ENCODE data around the gene PRKAR1A.

PRKAR1A gene

DNA sequence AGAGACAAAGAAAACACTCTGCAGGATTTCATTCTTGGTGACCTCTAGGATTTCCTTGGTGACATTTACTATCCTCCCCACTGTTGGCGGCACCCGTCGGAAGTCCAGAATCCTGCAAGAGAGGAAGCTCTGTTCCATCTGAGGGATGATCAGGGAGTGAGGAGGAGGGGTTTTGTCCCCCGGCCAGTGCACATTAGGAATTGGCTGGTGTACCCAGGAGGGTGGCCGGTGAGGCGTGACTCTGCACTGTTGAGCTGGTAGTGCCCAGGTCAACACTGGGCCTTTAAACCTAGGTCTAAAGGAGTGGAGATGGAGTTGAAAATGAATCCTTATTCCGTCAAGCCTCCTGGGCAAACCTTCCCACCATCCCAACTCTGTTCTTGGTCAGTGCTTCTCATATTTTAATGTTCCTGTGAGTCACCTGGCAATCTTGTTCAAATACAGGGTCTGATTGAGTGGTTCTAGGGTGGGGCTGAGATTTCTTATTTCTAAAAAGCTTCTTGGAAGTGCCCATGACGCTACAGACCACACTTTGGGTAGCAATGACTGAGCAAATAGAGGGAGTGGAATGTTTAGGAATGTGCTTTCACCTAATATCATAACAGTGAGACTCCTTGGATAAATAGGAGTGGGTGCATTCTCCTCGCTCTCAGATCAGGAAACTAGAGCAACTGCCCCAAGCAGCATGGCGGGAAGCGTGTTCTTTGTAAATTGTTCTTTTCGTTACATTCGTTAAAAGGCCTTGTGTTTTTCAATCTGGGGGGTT is 30.7 kb downstream of the PRKAR1A start:
- no peak for DNase-seq (ENCODE audit: low read depth, low spot score)

DNA sequence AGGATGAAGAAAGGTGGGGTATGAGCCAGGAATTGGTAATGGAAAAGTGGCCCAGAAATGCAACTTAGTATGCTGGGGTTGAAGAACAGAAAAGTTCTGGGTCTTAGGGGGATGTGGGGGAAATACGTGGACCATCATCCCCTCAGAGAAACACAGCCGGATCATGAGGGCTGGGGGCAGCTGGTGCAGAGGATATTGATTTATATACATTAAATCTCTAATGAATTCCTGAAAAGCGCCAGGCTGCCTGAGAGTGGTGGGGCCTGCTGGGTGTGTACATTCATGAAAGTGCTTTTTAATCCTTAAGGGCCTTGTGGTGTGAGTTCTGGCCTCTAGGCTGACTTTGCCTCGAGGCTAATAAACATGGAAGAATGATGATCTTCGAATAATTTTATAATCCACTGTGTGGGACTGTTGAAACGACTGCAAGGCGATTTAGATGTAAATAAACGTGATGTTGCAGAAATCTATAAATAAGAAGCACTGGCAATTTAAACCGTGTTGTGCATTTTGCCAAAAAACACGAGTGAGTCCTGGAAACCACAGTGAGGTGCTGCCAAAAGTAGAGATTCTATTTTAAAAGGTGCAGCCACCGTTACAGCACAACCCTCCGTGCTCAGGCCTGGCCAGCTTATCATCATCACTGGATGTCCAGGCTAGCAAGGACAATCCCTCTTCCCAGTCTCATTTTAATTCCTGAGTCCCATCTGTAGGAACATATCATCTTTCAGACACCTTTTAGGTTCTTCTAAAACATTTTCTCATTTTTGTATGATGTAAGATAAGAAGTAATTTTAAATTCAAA is 32.1 kb downstream of the PRKAR1A start:
- no peak for DNase-seq (ENCODE audit: low read depth, low spot score)

DNA sequence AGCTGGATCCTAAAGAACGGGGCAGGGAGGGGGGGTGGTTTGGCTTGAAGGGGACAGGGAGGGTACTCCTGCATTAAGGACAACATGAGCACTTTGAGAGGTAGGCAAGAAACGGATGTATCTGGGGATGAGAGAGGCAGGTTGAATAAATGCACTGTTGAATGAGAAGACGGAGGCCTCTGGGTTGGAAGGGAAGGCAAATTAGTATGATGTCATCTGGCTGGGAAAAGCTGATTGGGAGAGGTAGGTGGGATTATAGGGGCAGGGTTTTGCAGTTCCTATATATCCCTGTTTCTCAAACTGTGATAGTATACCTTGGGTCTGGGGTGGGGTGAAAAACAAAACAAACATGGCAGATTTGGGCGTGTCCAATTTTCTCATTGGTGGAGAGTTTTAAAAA is 44.3 kb downstream of the PRKAR1A start:
- no peak for DNase-seq (ENCODE audit: low read depth, low spot score)

DNA sequence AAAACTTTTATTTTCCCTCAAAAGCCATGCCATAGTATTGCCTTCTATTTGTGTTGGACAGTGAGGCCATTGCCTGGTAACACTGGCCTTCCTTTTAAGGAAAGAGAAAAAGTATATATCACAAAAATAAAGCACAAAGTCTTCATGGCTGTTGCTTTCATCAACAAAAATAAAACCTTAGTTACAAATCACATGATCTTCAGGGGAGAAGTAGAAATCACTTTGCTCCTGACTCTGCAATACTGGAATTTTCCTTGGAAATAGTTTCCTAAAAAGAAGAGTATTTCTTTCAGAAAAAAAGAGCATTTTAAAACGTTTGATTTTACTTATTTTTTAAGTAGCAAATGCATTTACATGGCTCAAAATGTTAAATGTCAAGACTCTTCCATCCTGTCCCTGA is 47.1 kb downstream of the PRKAR1A start:
- no peak for DNase-seq (ENCODE audit: low read depth, low spot score)

DNA sequence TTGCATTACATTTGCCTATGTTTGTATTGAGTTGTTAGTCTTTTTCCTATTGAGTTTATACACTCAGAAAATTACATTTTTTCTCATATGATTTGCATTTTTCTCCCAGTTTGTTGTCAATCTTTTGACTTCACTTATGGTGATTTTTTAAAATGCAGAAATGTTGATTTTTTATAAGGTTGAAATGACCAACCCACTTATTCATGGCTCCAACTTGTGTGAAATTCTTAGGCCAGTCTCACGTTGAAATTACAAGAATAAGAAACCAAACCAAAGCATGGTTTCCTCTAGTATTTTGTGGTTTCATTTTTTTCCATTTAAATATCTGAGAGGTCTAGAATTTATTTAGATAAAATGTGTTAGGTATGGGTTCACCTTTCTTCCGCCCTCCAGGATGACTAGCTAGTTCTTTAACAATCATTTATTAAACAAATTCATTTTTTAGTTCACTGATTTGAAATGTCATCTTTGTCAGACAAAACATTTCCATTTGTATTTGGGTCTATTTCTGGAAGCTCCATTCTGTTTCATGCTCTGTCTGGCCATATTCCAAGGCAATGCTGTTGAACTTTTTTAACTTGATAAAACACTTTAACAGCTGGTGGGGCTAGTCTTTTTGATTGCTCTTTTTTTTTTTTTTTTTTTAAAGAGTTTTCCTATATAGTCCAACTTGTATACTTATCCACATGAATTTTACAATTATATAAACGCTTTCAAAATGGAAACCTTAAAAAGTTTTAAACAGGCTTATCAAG is 48.9 kb downstream of the PRKAR1A start:
- DNase-seq (ENCODE audit: low read depth, low spot score), result no peak

DNA sequence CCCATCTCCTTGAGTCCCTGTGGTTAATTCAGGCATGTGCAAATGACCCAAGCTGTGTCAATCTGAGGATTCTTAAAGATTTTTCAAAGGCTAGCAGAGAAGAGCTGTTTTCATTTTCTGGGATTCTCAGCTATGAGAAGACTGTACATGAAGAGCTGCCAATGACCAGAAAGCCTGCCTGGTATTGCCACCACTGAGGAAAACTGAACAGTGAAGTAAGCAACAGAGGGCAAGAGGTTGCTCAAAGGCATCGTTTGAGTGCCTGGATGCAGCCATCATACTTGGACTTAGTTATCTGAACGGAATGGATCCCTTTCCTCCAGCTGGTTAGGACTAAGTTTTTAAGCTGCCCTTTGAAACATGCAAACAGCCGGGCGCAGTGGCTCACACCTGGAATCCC is 50.5 kb downstream of the PRKAR1A start:
- DNase-seq (ENCODE audit: low read depth, low spot score), result peak; percentile 9

DNA sequence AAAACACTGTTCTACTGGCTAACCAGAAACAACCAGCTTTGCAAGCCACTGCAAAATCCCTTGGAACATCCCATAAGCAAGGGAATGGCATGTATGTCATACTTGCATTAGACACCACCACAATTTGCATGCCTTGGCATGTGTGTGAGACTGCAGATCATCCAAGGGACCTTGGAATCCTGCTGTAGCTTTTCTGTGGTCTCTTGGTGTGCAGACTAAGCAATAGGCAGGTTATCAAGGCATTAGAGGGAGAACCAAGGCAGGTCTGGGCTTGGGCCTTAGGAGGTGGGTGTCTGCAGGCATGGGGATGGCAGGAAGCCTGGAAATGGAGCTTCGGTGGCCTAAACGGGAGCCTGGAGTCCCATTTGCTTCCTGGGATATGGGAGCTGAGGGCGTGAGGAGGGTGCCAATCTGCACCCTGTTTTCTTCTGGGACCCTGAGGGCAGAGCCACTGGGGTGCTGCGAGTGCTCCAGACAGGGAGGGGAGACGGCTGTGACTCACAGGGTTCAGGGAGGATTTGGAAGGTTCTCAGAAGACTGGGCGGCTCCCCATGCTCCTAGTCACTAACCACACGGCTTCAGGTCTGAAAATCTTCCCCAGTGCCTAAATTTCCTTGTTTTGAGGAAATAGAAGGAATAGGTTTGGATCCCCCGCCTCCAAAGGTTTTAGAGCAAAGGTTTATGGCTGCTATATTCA is 52.3 kb downstream of the PRKAR1A start:
- no peak for DNase-seq (ENCODE audit: low read depth, low spot score)

DNA sequence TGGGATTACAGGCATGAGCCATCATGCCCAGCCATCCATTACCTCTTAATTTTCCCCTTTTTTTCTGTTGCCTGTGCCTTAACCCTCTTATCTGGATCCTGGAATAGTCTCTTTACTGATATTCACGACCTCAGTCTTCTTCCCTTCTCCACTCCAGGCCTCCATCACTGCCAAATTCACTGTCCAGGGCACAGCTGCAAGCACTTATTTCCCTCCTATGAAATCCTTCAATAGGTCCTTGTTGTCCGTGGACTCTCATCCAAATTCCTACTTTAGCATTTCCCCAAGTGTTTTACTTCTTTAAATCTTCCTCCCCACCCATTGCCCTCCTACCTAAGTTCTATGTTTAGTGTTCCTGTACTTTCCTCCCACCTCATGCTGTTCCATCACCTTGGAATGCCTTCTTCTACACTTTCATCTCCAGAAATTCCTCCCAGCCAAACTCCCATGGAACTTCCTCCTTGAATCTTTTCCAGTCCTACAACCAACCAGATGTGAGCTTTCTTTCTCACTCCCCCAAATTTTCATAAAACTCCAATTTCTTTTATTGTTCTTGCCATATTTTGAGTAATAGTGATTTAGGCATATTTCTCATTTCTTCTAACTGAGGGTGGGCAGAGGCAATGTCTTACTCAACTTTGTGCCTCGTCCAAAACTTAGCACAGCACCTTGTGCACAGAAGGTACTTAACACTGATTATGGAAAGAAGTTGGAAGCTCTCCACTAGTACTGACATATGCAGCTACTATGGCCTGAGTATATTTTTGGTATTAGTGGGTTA is 53.6 kb downstream of the PRKAR1A start:
- DNase-seq (ENCODE audit: low read depth, low spot score), result no peak

DNA sequence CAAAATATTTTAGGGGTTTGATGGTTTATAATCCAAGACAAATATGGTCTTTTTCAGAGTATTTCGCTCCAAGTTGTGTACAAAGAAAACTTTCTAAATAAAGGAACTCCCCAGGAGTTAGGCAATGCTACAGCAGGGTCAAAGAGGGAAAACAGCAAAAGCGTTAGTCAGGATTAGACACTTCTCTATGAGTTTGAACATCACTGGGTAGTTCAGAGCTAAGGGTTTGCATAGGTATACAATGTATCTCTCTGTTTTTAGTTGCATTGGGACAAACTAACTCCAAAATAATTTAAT is 54.2 kb downstream of the PRKAR1A start:
- DNase-seq (ENCODE audit: low read depth, low spot score), result no peak

DNA sequence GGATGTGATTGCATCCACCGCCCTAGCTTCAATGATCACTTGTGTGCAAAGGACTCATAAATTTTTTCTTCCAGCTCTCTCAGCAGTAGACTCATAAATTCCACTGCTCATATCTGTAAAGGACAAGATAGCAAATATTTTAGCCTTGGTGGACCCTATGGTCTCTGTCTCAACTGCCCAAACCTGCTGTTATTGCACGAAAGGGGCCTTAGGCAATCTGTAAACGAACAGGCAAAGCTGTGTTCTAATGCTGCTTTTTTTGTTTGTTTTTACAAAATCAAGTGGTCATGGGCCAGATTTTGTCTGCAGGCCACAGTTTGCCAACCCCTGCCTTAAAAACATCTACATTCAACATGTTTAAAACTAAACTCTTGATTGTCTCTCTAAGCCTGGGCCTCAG is 54.8 kb downstream of the PRKAR1A start:
- no peak for DNase-seq (ENCODE audit: low read depth, low spot score)

DNA sequence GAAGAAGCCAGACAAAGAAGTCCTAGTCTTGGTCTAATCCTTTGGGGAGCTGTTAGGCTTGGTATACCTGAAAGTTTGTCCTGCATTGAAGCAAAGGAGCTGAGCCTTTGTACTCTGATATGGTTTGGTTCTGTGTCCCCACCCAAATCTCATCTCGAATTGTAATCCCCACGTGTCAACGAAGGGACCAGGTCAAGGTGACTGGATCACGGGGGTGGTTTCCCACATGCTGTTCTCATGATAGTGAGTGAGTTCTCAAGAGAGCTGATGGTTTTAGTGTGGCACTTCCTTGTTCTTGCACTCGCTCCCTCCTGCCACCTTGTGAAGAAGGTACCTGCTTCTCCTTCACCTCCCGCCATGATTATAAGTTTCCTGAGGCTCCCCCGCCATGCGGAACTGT is 55.4 kb downstream of the PRKAR1A start:
- DNase-seq (ENCODE audit: low read depth, low spot score), result no peak

DNA sequence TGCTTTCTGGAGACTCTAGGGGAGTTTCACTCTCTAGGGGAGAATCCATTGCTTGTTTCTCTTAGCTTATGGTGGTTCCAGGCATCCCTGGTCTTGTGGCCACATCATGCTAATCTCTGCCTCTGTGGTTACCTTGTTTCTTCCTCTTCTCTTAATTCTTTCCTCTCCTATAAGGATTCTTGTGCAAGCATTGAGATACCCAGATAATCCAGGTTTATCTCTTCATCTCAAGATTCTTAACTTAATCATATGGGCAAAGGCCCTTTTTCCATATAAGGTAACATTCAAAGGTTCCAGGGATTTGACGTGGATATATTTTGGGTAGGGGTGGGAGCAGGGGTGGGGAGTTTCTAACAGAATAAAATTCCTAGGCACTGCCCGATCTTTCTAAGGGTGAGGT is 56.4 kb downstream of the PRKAR1A start:
- no peak for DNase-seq (ENCODE audit: low read depth, low spot score)

DNA sequence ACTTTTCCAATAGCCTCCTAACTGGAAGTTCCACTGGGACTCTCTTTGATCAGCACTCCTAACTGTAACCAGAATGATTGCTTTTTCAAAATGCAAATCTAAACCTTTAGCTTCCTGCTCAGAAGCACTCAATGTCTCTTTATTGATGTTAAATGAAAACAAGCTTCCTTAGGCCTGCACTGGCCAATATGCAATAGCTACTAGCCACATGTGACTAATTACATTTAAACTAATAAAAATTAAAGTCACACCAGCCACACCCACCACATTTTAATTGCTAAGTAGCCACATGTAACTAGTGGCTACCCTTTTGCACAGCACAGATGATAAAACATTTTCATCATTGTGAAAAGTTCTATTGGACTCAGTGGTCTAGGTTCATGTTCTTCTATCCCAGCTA is 57.1 kb downstream of the PRKAR1A start:
- DNase-seq (ENCODE audit: low read depth, low spot score), result no peak

DNA sequence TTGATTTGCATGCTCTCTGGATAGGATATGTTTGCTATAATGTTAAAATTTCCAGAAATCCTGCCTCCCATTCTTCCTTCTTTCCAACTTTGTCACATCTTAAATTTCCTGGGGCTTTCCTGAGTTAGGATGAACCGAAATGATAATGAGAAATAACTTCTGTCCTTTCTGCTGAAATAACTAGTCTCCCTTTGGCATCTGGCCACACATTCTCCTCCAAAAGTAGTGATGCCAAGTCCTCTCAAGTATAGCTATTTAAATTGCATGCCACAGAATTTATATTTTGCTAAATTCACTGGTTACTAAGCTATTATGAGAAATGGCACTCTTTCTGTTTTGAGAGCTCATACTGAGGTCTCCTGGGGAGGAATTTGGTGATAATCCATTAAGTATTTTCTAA is 58.3 kb downstream of the PRKAR1A start:
- no peak for DNase-seq (ENCODE audit: low read depth, low spot score)

DNA sequence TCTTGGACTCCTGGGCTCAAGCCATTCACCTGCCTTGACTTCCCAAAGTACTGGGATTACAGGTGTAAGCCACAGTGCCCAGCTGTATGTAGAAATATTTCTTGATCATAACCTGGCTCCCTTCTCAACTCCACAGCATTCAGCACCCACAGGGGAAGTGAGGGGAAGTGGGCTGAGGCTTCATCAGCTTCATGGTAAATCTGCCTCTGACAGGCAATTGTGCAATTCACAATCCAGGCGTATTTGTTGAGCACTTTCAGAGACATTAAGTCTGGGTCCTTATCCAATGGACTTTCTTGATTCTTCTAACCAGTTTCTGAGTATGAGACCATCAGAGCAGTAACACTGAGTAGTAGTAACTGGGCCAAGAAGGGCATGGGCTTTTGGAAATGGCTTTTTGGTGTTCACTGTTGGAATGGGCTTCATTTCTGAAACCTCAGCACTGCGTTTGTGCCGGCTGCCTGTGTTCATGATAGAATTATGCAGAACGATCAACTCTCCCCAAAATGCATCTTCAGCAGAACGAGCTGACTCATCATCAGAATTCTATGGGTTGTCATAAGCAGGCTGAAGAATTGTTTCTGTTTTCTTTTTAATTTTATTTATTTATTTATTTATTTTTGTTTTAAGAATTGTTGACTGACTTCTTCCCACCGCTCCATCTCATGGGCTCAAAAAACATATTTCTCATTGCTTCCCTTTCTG is 60.1 kb downstream of the PRKAR1A start:
- no peak for DNase-seq (ENCODE audit: low read depth, low spot score)

DNA sequence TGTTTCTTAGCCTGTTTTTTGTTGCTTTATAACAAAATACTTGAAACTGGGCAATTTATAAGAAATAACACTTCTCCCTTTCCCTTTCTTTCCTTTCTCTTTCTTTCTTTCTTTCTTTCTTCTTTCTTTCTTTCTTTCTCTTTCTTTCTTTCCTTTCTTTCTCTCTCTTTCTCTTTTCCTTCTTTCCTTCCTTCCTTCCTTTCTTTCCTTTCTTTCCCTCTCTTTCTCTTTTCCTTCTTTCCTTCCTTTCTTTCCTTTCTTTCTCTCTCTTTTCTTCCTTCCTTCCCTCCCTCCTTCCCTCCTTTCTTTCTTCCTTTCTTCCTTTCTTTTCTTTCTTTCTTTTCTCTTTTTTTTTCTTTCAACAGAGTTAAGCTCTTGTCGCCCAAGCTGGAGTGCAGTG is 61.1 kb downstream of the PRKAR1A start:
- DNase-seq (ENCODE audit: low read depth, low spot score), result no peak

DNA sequence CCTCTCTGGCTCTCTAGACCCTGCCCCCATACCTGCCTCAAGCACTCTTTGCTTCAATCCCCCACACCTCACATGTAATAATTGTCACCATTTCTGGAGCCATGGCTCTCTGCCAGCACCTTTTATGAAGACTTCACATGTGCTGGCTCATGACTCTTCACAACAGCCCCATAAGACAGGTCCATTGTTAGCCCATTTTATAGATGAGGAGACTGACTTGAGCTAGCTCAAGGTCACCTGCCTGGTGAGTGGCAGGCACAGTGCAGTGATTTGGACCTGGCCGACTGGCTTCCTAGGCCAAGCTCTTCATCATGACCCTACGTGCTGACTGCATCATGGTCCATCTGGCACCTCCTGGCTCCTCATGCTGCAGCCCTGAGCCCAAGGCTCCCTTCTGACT is 63.9 kb downstream of the PRKAR1A start:
- no peak for DNase-seq (ENCODE audit: low read depth, low spot score)

DNA sequence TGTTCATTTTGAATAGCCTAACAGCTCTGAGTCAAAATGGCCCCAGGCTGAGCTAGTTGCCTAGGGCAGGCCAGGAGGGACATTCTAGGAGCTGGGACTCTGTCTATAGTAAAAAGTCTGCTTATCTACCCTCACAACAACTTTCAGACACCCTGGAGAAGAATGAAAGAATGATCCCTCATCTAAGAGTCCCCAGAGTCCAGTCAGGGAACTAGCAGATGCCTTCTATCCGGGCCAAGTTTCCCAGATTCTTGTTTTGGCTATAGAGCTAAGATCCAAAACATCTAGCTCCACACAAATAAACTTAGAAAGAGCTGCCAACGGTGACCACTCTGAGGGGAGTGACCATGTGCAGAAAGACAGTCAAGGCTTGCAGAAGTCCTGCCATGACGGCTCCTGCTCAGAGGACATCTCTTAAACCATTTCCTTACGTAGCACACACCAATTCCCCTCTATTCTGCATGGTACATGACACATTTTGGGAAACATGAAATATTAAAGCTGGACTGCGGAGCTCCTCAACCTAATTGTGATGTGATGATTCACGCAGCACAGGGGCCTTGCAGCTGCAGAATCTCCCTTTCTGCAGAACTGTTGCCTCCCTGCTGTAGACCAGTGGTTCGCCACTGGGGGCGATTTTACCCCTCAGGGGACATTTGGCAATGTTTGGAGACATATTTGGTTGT is 64.7 kb downstream of the PRKAR1A start:
- no peak for DNase-seq (ENCODE audit: low read depth, low spot score)

DNA sequence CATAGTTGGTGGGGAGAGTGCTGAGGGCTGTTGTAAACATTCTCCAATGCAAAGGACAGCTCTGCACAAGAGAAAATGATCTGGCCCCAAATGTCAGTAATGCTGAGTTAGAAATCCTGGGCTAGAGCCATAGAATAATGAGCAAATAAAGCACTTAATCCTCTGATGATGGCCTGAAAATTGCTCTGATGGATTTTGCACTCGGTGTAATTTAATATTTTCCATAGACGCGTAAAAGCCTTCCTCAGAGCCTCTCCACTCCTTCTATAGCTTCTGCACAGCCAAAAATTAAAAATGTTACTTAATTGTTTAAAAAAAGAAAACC is 65.2 kb downstream of the PRKAR1A start:
- DNase-seq (ENCODE audit: low read depth, low spot score), result no peak

DNA sequence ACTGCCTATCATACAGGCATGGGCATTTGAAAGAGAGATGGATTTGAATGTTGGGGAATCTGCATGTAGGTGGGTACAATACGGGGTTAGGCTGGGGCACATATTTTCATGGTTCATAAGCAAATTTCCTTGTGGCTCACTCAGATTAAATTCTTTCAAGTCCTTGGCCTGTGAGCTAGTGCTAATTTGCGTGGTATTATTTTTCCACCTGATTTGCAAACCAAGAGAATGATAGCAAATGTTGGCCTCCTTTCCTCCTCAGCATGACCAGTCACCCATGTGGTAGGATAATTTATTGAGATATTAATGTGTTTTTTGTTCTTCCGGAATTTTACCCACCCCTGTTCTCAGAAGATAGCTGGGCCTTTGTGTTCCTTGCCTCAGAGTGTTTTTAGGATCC is 66.0 kb downstream of the PRKAR1A start:
- no peak for DNase-seq (ENCODE audit: low read depth, low spot score)

Data from astrocyte of the hippocampus (primary cell).